Astrocyte (in vitro differentiated cells and primary cell): ENCODE results near the gene CLMP.

Experiments
- CTCF ChIP-seq: IDR thresholded peaks from 2 replicates; pipeline ENCODE4 v1.5.1; 2011; ENCODE audit warnings: low read depth, mild to moderate bottlenecking, inconsistent platforms, low read length, moderate library complexity; ENCODE audit not compliant: insufficient read depth
- EZH2 ChIP-seq: IDR thresholded peaks from 2 replicates; pipeline ENCODE4 v1.6.1; 2012; ENCODE audit warnings: mild to moderate bottlenecking, low read length, inconsistent platforms; ENCODE audit not compliant: insufficient read depth

DNA sequence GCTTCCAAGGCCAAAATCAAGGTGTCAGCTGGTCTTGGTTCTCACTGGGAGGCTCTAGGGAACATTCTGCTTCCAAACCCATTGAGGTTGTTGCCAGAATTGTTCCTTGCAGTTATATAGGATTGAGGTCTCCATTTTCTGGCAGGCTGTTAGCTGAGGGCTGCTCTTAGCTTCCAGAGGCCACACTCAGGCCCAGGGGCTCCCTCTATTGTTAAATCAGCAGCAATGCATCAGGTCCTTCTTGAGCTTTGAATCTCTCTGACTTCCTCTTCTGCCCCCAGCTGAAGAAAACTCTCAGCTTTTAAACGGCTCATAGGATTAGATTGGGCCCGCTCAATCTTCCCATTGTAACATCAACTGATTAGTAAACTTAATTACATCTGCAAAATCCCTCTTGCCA, 174.1 kb downstream of the CLMP start:
- TF ChIP-seq CTCF (peak; percentile 66), EZH2 (no peak)
